ENCODE results near the gene CREB5. TPM values are rescaled to one million over a fixed set of nuclear protein-coding genes. Genes with fewer than 3 reads are reported as not detected.

CREB5 gene
- total RNA-seq, 1 donor from 2014 or later, result 4.5 TPM

- intact Hi-C loops (cut with micrococcal nuclease), result no loop called here
- no peak for ATAC-seq
- no peak for DNase-seq
These were observed 148.4 kb downstream of the CREB5 start for GRCh38 chr7:28560767-28561166.

GRCh38 chr7:28564033-28564432 is 151.7 kb downstream of the CREB5 start:
- intact Hi-C loops (cut with micrococcal nuclease), result no loop called here
- DNase-seq (no peak), ATAC-seq (no peak)

GRCh38 chr7:28564755-28565374 is 152.5 kb downstream of the CREB5 start:
- intact Hi-C loops (cut with micrococcal nuclease), result no loop called here
- ATAC-seq (no peak), DNase-seq (no peak)

- DNase-seq, result no peak
- intact Hi-C loops (cut with micrococcal nuclease), result no loop called here
- ATAC-seq, result no peak
These were observed 153.7 kb downstream of the CREB5 start for GRCh38 chr7:28565980-28566379.

GRCh38 chr7:28570113-28570969 is 158.0 kb downstream of the CREB5 start:
- DNase-seq (no peak), ATAC-seq (no peak)
- intact Hi-C loops (cut with micrococcal nuclease), result no loop called here

- intact Hi-C loops (cut with micrococcal nuclease), result no loop called here
- ATAC-seq (no peak), DNase-seq (no peak)
These were observed 158.6 kb downstream of the CREB5 start for GRCh38 chr7:28570970-28571288.

- ATAC-seq, result no peak
- intact Hi-C loops (cut with micrococcal nuclease), result no loop called here
- no peak for DNase-seq
These were observed 159.1 kb downstream of the CREB5 start for GRCh38 chr7:28571405-28571804.

GRCh38 chr7:28572321-28573058 is 160.2 kb downstream of the CREB5 start:
- no peak for DNase-seq
- ATAC-seq, result no peak
- intact Hi-C loops (cut with micrococcal nuclease), result no loop called here

GRCh38 chr7:28573059-28573553 is 160.8 kb downstream of the CREB5 start:
- peak; percentile 83 for ATAC-seq
- DNase-seq, result peak; percentile 31
- intact Hi-C loops (cut with micrococcal nuclease), result no loop called here

- no peak for DNase-seq
- intact Hi-C loops (cut with micrococcal nuclease), result no loop called here
- ATAC-seq, result peak; percentile 63
These were observed 161.5 kb downstream of the CREB5 start for GRCh38 chr7:28573651-28574301.

GRCh38 chr7:28575241-28575643 is 162.9 kb downstream of the CREB5 start:
- intact Hi-C loops (cut with micrococcal nuclease), result no loop called here
- DNase-seq (no peak), ATAC-seq (no peak)

- intact Hi-C loops (cut with micrococcal nuclease), result no loop called here
- ATAC-seq, result no peak
- no peak for DNase-seq
These were observed 164.3 kb downstream of the CREB5 start for GRCh38 chr7:28576656-28577055.

- intact Hi-C loops (cut with micrococcal nuclease), result no loop called here
- DNase-seq (no peak), ATAC-seq (no peak)
These were observed 167.3 kb downstream of the CREB5 start for GRCh38 chr7:28579571-28579970.

- ATAC-seq (no peak), DNase-seq (no peak)
These were observed 168.3 kb downstream of the CREB5 start for GRCh38 chr7:28580665-28581064.

GRCh38 chr7:28581351-28581750 is 169.0 kb downstream of the CREB5 start:
- DNase-seq (no peak), ATAC-seq (no peak)
- intact Hi-C loops (cut with micrococcal nuclease), result no loop called here

More at GRCh38 chr7:28580665-28581064, 168.3 kb downstream of the CREB5 start:
- intact Hi-C loops (cut with micrococcal nuclease), result no loop called here

GRCh38 chr7:28582226-28582625 is 169.9 kb downstream of the CREB5 start:
- DNase-seq, result no peak
- no peak for ATAC-seq
- intact Hi-C loops (cut with micrococcal nuclease), result no loop called here

GRCh38 chr7:28584235-28584634 is 171.9 kb downstream of the CREB5 start:
- DNase-seq (no peak), ATAC-seq (no peak)
- intact Hi-C loops (cut with micrococcal nuclease), result no loop called here

- DNase-seq (no peak), ATAC-seq (no peak)
- intact Hi-C loops (cut with micrococcal nuclease), result no loop called here
These were observed 174.4 kb downstream of the CREB5 start for GRCh38 chr7:28586736-28587135.

GRCh38 chr7:28587211-28587610 is 174.9 kb downstream of the CREB5 start:
- intact Hi-C loops (cut with micrococcal nuclease), result no loop called here
- ATAC-seq (no peak), DNase-seq (no peak)

GRCh38 chr7:28588602-28589001 is 176.3 kb downstream of the CREB5 start:
- DNase-seq, result no peak
- intact Hi-C loops (cut with micrococcal nuclease), result no loop called here

More at GRCh38 chr7:28588602-28589001, 176.3 kb downstream of the CREB5 start:
- ATAC-seq, result peak; percentile 42

Measured in left ventricle myocardium superior (tissue), 1 donor.